Pons (tissue), 1 donor: ENCODE results near the gene EHBP1L1.
A peak's percentile ranks its signal among the peaks of the same experiment; 100 is the strongest.
"Not testable (repeated sequence)": the region's sequence is repeated elsewhere in the genome, so short reads cannot be mapped to it uniquely, and the experiment has no call there.

Experiments used
- DNase-seq: peaks from one replicate; pipeline ENCODE4 v3.0.0-alpha.2; 2016; ENCODE audit warnings: low spot score

EHBP1L1 gene

DNA sequence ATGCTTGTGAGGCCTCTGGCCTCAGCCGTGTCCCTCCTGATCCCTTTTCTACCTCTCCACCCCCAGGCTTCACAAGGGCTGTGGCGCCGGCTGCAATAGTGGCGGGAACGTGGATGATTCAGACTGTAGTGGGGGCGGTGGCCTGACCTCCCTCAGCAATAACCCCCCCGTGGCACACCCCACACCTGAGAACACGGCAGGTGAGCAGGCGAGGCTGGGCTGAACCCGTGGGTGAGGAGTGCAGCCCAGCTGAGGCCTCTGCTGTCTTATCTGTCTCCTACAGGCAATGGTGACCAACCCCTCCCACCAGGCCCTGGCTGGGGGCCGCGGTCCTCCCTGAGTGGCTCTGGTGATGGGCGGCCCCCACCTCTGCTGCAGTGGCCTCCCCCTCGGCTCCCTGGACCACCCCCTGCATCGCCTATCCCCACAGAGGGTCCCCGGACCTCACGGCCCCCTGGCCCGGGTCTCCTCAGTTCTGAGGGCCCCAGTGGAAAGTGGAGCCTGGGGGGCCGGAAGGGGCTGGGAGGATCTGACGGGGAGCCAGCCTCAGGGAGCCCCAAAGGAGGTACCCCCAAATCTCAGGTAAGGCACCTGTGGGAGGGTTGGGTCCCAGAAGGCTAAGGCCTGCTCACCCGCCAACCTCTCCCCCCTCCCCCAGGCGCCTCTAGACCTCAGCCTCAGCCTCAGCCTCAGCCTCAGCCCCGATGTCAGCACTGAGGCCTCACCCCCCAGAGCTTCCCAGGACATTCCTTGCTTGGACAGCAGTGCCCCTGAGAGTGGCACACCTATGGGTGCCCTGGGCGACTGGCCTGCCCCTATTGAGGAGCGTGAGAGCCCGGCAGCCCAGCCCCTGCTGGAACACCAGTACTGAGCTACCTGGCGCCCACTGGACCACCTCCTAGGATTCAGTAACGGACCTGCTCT is 60.5 kb downstream of the EHBP1L1 start:
- no peak for DNase-seq

DNA sequence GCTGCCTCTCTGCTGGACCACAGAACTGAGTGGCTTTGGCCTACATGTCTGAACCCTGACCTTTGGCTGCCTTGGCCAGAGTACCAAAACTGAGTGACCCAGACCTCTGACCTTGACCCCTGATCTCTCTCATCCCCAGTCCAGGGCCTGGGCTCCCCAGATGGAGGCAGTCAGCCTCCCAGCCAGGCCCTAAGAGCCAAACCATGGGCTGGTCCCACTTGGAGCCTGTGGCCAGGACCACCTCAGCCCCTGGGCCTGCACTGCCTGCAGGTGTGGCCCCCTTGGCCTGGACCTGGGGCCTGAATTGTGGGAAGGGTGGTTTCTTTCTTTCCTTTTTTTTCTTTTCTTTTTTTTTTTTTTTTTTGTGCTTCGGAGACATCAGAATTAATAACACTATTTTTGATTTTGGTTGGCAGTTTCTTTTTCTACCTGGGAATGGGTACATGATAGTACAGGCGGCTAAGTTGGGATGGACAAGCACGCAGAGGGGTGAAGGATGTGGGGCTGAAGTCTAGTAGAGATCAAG is 61.2 kb downstream of the EHBP1L1 start:
- DNase-seq = no peak

DNA sequence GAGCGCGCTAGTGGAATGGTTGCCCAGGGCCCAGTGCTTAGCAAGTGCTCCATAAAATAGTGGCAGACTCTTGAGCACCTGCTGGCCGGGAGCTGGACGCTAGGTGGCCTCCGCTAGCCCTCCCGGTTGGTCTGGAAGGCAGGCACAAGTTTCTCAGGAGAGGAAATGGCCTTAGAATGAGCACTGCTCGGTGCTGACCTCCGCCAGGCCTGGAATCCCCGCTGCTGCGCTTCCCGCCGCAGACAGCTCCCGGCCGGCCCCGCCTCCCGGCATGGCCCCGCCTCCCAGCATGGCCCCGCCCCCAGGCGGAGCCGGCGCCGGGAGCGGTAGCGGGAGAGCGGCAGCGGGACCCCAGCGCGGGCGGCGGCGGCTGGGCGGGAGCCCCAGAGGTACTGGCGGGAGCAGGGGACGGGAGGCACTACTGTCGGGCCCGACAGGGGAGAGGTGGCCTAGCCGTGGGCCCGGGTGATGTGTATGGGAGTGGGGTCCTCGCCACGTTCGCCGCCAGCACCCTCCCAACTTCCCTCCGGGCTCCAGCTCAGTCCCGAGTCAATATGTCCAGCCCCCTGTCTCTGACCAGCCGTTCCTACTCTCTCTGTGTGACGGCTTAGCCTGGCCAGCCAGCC is 62.1 kb downstream of the EHBP1L1 start, which contains the start of gene SIPA1:
SIPA1 (plus strand) TSS at position 308 of the 626 bp plus-strand sequence. CDS start 2,821 bp downstream, outside the sequence.
- DNase-seq = peak; percentile 61

DNA sequence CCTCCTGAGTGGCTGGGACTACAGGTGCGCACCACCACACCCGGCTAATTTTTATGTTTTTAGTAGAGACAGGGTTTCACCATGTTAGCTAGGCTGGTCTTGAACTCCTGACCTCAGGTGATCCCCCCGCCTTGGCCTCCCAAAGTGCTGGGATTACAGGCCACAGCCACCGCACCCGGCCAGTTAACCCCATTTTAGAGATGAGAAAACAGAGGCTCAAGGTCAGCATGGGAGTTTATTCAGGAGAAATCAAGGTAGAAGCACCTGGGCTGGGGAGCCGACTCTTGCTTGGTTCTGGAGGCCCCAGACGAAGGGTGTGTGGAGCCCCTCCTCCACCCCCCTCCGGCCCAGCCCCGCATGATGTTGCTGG is 63.4 kb downstream of the EHBP1L1 start:
- not testable (repeated sequence) for DNase-seq

DNA sequence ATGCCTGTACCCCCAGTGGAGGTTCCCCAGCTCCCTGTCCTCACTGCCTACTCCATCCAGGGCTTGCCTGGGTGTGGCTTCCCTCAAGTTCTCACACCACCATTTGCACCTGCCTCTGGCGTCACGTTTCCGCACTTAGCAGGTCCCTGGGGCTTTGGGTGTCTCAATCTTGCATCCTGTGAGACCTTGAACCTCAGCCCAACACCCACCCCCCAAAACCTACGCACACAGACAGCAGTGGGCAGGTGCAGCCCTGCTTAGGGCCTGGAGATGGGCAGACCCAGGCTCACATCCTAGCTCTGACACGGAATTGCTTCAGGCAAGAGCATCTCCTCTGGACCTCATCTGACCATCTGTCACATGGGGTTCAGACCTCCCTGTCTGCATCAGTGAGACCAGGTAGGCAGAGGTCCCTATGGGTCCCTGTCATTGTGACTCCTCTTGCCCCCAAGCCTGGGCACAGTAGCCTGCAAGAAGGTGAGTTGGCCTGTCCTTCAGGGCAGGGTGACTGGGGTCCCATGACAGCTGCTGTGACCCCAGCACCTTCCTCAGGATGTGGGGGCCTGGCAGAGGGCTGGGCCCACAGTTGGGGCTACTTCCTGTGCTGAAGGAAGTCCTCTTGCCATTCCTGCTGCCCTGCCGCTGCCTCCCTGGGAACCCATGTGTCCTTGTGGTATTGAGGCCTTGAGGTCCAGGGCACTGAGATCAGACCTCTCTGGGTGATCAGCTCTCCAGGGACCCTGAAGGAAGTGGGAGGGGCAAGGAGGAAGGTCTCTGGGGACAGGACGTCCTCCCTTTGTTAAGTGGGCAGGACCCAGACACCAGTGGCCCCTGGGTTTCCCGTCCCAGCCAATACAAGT is 64.0 kb downstream of the EHBP1L1 start:
- peak; percentile 56 for DNase-seq

DNA sequence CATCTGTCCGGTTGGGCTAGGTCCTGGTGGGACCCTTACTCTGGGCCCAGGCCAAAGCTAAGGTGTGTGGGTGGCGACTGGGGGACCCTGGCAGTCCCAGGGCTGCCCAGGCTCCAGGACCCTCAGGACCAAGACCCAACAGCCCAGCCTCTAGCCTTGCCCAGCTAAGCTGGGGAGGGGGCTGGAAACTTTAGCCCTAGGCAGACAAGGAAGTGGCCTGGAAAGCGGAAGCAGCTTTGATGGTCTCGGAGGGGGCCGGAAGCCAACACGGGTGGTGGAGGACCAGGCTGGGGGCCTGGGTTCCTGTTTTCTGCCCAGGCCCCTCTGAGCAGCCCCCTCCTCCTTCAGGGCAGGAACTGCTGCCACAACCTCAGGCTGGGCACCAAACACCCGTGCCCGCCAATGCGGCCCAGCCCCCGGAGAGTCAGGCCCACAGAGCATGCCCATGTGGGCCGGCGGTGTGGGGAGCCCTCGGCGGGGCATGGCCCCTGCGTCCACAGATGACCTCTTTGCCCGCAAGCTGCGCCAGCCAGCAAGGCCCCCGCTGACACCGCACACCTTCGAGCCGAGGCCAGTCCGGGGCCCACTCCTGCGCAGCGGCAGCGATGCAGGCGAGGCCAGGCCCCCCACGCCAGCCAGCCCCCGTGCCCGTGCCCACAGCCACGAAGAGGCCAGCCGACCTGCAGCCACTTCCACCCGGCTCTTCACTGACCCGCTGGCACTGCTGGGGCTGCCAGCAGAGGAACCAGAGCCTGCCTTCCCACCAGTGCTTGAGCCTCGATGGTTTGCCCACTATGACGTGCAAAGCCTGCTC is 64.8 kb downstream of the EHBP1L1 start:
- peak; percentile 72 for DNase-seq

DNA sequence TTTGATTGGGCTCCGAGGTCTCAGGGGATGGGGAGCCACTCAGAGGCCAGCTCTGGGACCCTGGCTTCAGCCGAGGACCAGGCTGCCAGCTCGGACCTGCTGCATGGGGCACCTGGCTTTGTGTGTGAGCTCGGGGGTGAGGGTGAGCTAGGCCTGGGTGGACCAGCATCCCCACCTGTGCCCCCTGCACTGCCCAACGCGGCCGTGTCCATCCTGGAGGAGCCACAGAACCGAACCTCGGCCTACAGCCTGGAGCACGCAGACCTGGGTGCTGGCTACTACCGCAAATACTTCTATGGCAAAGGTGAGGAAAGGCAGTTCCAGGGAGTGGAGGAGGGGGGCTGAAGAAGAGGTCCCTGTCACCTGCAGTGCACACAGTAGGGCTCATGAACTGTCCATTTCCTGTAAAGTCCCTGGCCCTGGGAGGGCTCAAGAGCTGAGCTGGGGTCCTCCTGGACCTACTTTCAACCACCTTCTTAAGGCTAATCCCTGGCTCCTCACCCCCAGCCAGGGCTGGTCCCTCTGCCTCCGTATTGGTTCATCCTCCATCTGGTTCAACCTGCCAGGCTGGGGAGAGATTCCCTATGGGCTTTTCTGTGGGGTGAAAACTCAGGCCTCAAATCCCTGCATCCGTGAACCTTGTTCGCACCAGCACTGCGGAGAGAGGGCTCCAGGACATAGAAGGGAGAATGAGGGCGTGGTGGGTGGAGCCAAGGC is 65.6 kb downstream of the EHBP1L1 start:
- DNase-seq = no peak
